ENCODE results near the gene THOC1.

Gene THOC1

GRCh38 chr18:306608-307255, 38.9 kb upstream of the THOC1 start:
- TF ChIP-seq CTCF (IDR thresholded peaks at IDR 0.05; ENCODE audit: low read depth, low read length, missing control alignments) = no peak
- no peak overlapping the region for H3K4me3 ChIP-seq (ENCODE audit: low read depth, low read length)
- no peak for DNase-seq (ENCODE audit: low read depth)

- H3K4me3 ChIP-seq (ENCODE audit: low read depth, low read length) = no peak overlapping the region
- TF ChIP-seq CTCF (IDR thresholded peaks at IDR 0.05; ENCODE audit: low read depth, low read length, missing control alignments) = no peak
- DNase-seq (ENCODE audit: low read depth) = no peak
These were observed 37.2 kb upstream of the THOC1 start for GRCh38 chr18:305003-305501.

- H3K4me3 ChIP-seq (ENCODE audit: low read depth, low read length) = no peak overlapping the region
- TF ChIP-seq CTCF (IDR thresholded peaks at IDR 0.05; ENCODE audit: low read depth, low read length, missing control alignments) = no peak
- no peak for DNase-seq (ENCODE audit: low read depth)
These were observed 35.8 kb upstream of the THOC1 start for GRCh38 chr18:303607-304006.

- TF ChIP-seq CTCF (IDR thresholded peaks at IDR 0.05; ENCODE audit: low read depth, low read length, missing control alignments) = no peak
- no peak for DNase-seq (ENCODE audit: low read depth)
- no peak overlapping the region for H3K4me3 ChIP-seq (ENCODE audit: low read depth, low read length)
These were observed 35.2 kb upstream of the THOC1 start for GRCh38 chr18:303011-303410.

GRCh38 chr18:302097-302496, 34.2 kb upstream of the THOC1 start:
- no peak overlapping the region for H3K4me3 ChIP-seq (ENCODE audit: low read depth, low read length)
- DNase-seq (ENCODE audit: low read depth) = no peak
- TF ChIP-seq CTCF (IDR thresholded peaks at IDR 0.05; ENCODE audit: low read depth, low read length, missing control alignments) = no peak

- no peak for TF ChIP-seq CTCF (IDR thresholded peaks at IDR 0.05; ENCODE audit: low read depth, low read length, missing control alignments)
- DNase-seq (ENCODE audit: low read depth) = no peak
- no peak overlapping the region for H3K4me3 ChIP-seq (ENCODE audit: low read depth, low read length)
These were observed 30.1 kb upstream of the THOC1 start for GRCh38 chr18:297936-298335.

Measured in GM12864 (cell line).